Endothelial cell of umbilical vein (primary cell): ENCODE results near the gene MACROD2. TPM values are rescaled to one million over a fixed set of nuclear protein-coding genes. Genes with fewer than 3 reads are reported as not detected.
"Not testable (repeated sequence)": the region's sequence is repeated elsewhere in the genome, so short reads cannot be mapped to it uniquely, and the experiment has no call there.

Source experiments
- BruUV-seq: library from RNA; stranded (reverse); fragments of 400-500 nt; replicated peaks from 2 replicates; lab custom pipeline; 2021; lab: Mats Ljungman, UMichigan
- CTCF ChIA-PET: fragments of 300-600, 350-600 bp; sonication (Branson Sonifier 250); formaldehyde crosslinking; loops from one replicate; lab custom pipeline; 2021; ENCODE audit warnings: antibody characterized with exemption, inconsistent platforms; lab: Charles Lee
- POLR2A ChIA-PET: fragments of 300-600, 350-600 bp; sonication (Branson Sonifier 250); formaldehyde crosslinking; loops from one replicate; lab custom pipeline; 2021; ENCODE audit warnings: antibody characterized with exemption, inconsistent platforms; lab: Charles Lee
- DNase-seq: peaks from one replicate; pipeline ENCODE4 v3.0.0-alpha.2; 2011; ENCODE audit warnings: low read depth, low spot score
- FAIRE-seq: peaks from 2 replicates; lab custom pipeline; 2011; peaks lifted over from hg19 to GRCh38; lab: Jason Lieb, UNC
- H2AFZ ChIP-seq: 2 replicates; pipeline ENCODE4 v1.6.0; 2012; ENCODE audit warnings: low read depth, low read length, control low read depth, inconsistent platforms
- H3K27ac ChIP-seq: 2 replicates; pipeline ENCODE4 v1.5.1; 2011; ENCODE audit warnings: low read depth, mild to moderate bottlenecking, control low read depth, low read length, moderate library complexity; ENCODE audit not compliant: insufficient read depth
- H3K27me3 ChIP-seq, 2 experiments: 2 replicates each; pipeline versions ENCODE4 v1.6.0 to v1.6.1; 2011; ENCODE audit warnings: low read length in 2 of 2, mixed read lengths in 1 of 2; ENCODE audit not compliant: control insufficient read depth in 2 of 2, insufficient read depth in 2 of 2
- H3K36me3 ChIP-seq, 2 experiments: 2 replicates in 1 of 2; 3 replicates in 1 of 2; pipeline ENCODE4 v1.5.1; 2011; ENCODE audit warnings: low read length in 2 of 2, mild to moderate bottlenecking in 1 of 2, moderate library complexity in 1 of 2; ENCODE audit not compliant: control insufficient read depth in 2 of 2, insufficient read depth in 2 of 2; ENCODE audit errors: extremely low read depth in 1 of 2
- H3K4me1 ChIP-seq: 3 replicates; pipeline ENCODE4 v1.5.1; 2011; ENCODE audit warnings: mild to moderate bottlenecking, low read length; ENCODE audit not compliant: control insufficient read depth, insufficient read depth; ENCODE audit errors: extremely low read depth
- H3K4me2 ChIP-seq: 2 replicates; pipeline ENCODE4 v1.6.1; 2011; ENCODE audit warnings: low read length, control low read depth, mixed read lengths; ENCODE audit not compliant: insufficient read depth
- H3K4me3 ChIP-seq, 3 experiments: fragments of 200-600 bp in 1 of 3; sonication (generic), shearing (Covaris generic) in 1 of 3; replicated peaks in 1 of 3; 2 replicates each; pipeline ENCODE4 v1.5.1; 2011 to 2016; ENCODE audit warnings: control low read depth in 3 of 3, low read length in 3 of 3, mild to moderate bottlenecking in 2 of 3, inconsistent platforms in 1 of 3, low read depth in 1 of 3, moderate library complexity in 1 of 3; ENCODE audit not compliant: insufficient read depth in 1 of 3
- H3K79me2 ChIP-seq: 2 replicates; pipeline ENCODE4 v1.6.0; 2012; ENCODE audit warnings: low read length, inconsistent platforms; ENCODE audit not compliant: control insufficient read depth, insufficient read depth
- H3K9ac ChIP-seq: replicated peaks from 2 replicates; pipeline ENCODE3; 2011; ENCODE audit warnings: low read length, control low read depth; ENCODE audit not compliant: insufficient read depth; ENCODE audit errors: extremely low read depth
- H3K9me1 ChIP-seq: replicated peaks from 3 replicates; pipeline ENCODE4 v1.6.0; 2011; ENCODE audit warnings: mild to moderate bottlenecking, low read length; ENCODE audit not compliant: control insufficient read depth, insufficient read depth; ENCODE audit errors: extremely low read depth
- H3K9me3 ChIP-seq: replicated peaks from 2 replicates; pipeline ENCODE4 v1.5.1; 2012; ENCODE audit warnings: low read length, inconsistent platforms; ENCODE audit not compliant: control insufficient read depth, insufficient read depth
- H4K20me1 ChIP-seq: replicated peaks from 2 replicates; pipeline ENCODE3; 2011; ENCODE audit warnings: mild to moderate bottlenecking, low read length; ENCODE audit not compliant: control insufficient read depth, insufficient read depth; ENCODE audit errors: extremely low read depth
- MYC ChIP-seq: IDR thresholded peaks from one replicate; pipeline ENCODE4 v1.6.1; 2011; ENCODE audit warnings: mild to moderate bottlenecking, low read depth, low read length
- dilution Hi-C: fragments of 300-500 bp; cut with MboI; formaldehyde crosslinking; loops from one replicate; pipeline ENCODE4 v1.15.0; 2019; ENCODE audit warnings: low sequenced_read_pairs; ENCODE audit not compliant: extremely low pct_ligation_motif_present
- intact Hi-C: fragments of 100-400 bp; cut with micrococcal nuclease; formaldehyde crosslinking; loops from one replicate; pipeline ENCODE4 v1.10.0; 2022
- polyA plus RNA-seq, 4 experiments: library from polyadenylated mRNA; depleted of rRNA in 3 of 4; stranded (reverse) in 3 of 4; unstranded in 1 of 4; fragments of >200 nt; gene quantifications; 2 replicates each; pipeline versions ENCODE4 v1.2.1 to v1.2.3, GENCODE V29; 2011 to 2012; ENCODE audit warnings: missing spikeins in 1 of 4
- total RNA-seq: library from RNA; stranded (reverse); gene quantifications from 2 replicates; pipeline ENCODE4 v1.2.3, GENCODE V29; 2021

Gene MACROD2
- total and polyA plus RNA-seq, 2 donors (not counting 3 experiments of a cell fraction or from before 2014, with no cell fraction given): 0.11 to 0.73 TPM

- DNase-seq (no peak), FAIRE-seq (no peak)
- no peaks in the 10 kb centered on the region for H3K36me3 ChIP-seq
- intact Hi-C loops: no loop called here
- no peaks in the 10 kb centered on the region for H3K27me3 ChIP-seq
- no peak overlapping the region for H3K9ac ChIP-seq
- H3K4me3 ChIP-seq: no peak overlapping the region
- H2AFZ ChIP-seq: no peak overlapping the region
- no peak overlapping the region for H3K27ac ChIP-seq
- H3K4me1 ChIP-seq: no peaks in the 10 kb centered on the region
- no TSS peak for BruUV-seq
- no peak overlapping the region for H3K4me2 ChIP-seq
- H3K79me2 ChIP-seq: no peaks in the 10 kb centered on the region
- H3K9me1 ChIP-seq: no peaks in the 10 kb centered on the region
- ChIA-PET CTCF (interaction anchor here (1.5 kb wide), 1 partner anchor 24 kb away, joined by 3 read pairs; no protein-coding TSS in a partner anchor), POLR2A (no interaction called here)
- no peak for TF ChIP-seq MYC
- dilution Hi-C loops: no loop called here
- H4K20me1 ChIP-seq: no peaks in the 10 kb centered on the region
- H3K9me3 ChIP-seq: no peaks in the 10 kb centered on the region
These were observed 218.7 kb downstream of the MACROD2 start for GRCh38 chr20:14214046-14214445.

DNA sequence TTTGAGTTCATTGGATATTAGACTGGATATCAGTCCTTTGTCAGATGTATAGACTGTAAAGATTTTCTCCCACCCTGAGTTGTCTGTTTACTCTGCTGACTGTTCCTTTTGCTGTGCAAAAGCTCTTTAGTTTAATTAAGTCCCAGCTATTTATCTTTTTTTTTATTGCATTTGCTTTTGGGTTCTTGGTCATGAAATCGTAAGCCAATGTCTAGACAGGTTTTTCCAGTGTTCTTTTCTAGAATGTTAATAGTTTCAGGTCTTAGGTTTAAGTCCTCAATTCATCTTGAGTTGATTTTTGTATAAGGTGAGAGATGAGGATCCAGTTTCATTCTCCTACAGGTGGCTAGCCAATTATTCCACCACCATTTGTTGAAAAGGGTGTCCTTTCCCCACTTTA, 220.6 kb downstream of the MACROD2 start:
- CTCF ChIA-PET, FAIRE-seq, dilution Hi-C loops: not testable (repeated sequence)

More for the DNA sequence above, 220.6 kb downstream of the MACROD2 start:
- BruUV-seq, H3K36me3 ChIP-seq, H3K9me1 ChIP-seq, POLR2A ChIA-PET, H2AFZ ChIP-seq, H3K4me2 ChIP-seq, H3K9me3 ChIP-seq, DNase-seq, H3K27me3 ChIP-seq, H4K20me1 ChIP-seq, H3K27ac ChIP-seq, H3K4me1 ChIP-seq, intact Hi-C loops, H3K4me3 ChIP-seq, H3K9ac ChIP-seq, H3K79me2 ChIP-seq: not testable (repeated sequence)
